IMR-90 (cell line): ENCODE measurements around the gene TMEM235. TPM values are rescaled to one million over a fixed set of nuclear protein-coding genes. Genes with fewer than 3 reads are reported as not detected.

ENCODE experiments used
- ATAC-seq: fragments of 200-7000 bp; cut with Tn5 transposase; 2 replicates; pipeline ENCODE4 v1.9.1; 2020; ENCODE audit warnings: low read depth, mild to moderate bottlenecking, moderate library complexity
- BruUV-seq: library from RNA; stranded (reverse); fragments of 400-500 nt; replicated peaks from 2 replicates; lab custom pipeline; 2021; lab: Mats Ljungman, UMichigan
- CTCF ChIA-PET: fragments of 300-600 bp; formaldehyde crosslinking; extraction: SDS; loops from one replicate; lab custom pipeline; 2021; ENCODE audit warnings: antibody characterized with exemption; lab: Yijun Ruan, JAX
- POLR2A ChIA-PET: fragments of 300-600 bp; sonication (Branson Sonifier 250); formaldehyde crosslinking; loops from one replicate; lab custom pipeline; 2022; ENCODE audit warnings: antibody characterized with exemption; ENCODE audit not compliant: unreplicated experiment; lab: Charles Lee
- DNase-seq: peaks from one replicate; pipeline ENCODE4 v3.0.0; 2013
- H2AFZ ChIP-seq: replicated peaks from 2 replicates; pipeline ENCODE3; 2013; ENCODE audit warnings: low read length, mild to moderate bottlenecking; ENCODE audit not compliant: poor library complexity
- H2AK5ac ChIP-seq: 2 replicates; pipeline ENCODE4 v1.6.1; 2013; ENCODE audit warnings: low read depth, low read length, inconsistent platforms
- H2AK9ac ChIP-seq: replicated peaks from 2 replicates; pipeline ENCODE3; 2013; ENCODE audit warnings: mild to moderate bottlenecking, low read depth, low read length, moderate library complexity; ENCODE audit not compliant: poor library complexity
- H2BK120ac ChIP-seq: 2 replicates; pipeline ENCODE4 v1.6.1; 2013; ENCODE audit warnings: low read depth, low read length, inconsistent platforms
- H2BK15ac ChIP-seq: 3 replicates; pipeline ENCODE4 v1.6.1; 2013; ENCODE audit warnings: low read depth, low read length, inconsistent platforms
- H2BK20ac ChIP-seq: 2 replicates; pipeline ENCODE4 v1.6.1; 2013; ENCODE audit warnings: low read depth, mild to moderate bottlenecking, inconsistent platforms, low read length, moderate library complexity
- H2BK5ac ChIP-seq: 2 replicates; pipeline ENCODE4 v1.6.1; 2013; ENCODE audit warnings: mild to moderate bottlenecking, low read depth, low read length, inconsistent platforms; ENCODE audit not compliant: poor library complexity, severe bottlenecking
- H3K14ac ChIP-seq: replicated peaks from 2 replicates; pipeline ENCODE4 v1.6.1; 2013; ENCODE audit warnings: low read depth, low read length, inconsistent platforms
- H3K18ac ChIP-seq: 2 replicates; pipeline ENCODE4 v1.6.1; 2013; ENCODE audit warnings: low read depth, low read length, control low read depth
- H3K23ac ChIP-seq: 2 replicates; pipeline ENCODE4 v1.6.1; 2013; ENCODE audit warnings: low read depth, low read length, inconsistent platforms
- H3K27ac ChIP-seq: 2 replicates; pipeline ENCODE4 v1.5.1; 2013; ENCODE audit warnings: mild to moderate bottlenecking, control low read depth, low read length; ENCODE audit not compliant: insufficient read depth
- H3K27me3 ChIP-seq: 2 replicates; pipeline ENCODE4 v1.6.1; 2013; ENCODE audit warnings: low read length; ENCODE audit not compliant: control insufficient read depth, insufficient read depth
- H3K36me3 ChIP-seq: 2 replicates; pipeline ENCODE4 v1.6.1; 2013; ENCODE audit warnings: low read length, mixed read lengths; ENCODE audit not compliant: control insufficient read depth, insufficient read depth
- H3K4ac ChIP-seq: 2 replicates; pipeline ENCODE4 v1.6.1; 2013; ENCODE audit warnings: low read depth, low read length, inconsistent platforms
- H3K4me1 ChIP-seq: 2 replicates; pipeline ENCODE4 v1.6.1; 2013; ENCODE audit warnings: low read length, mixed read lengths; ENCODE audit not compliant: control insufficient read depth, insufficient read depth
- H3K4me2 ChIP-seq: 2 replicates; pipeline ENCODE4 v1.6.1; 2013; ENCODE audit warnings: low read depth, mild to moderate bottlenecking, control low read depth, low read length, moderate library complexity
- H3K4me3 ChIP-seq: 2 replicates; pipeline ENCODE4 v1.5.1; 2013; ENCODE audit warnings: low read depth, mild to moderate bottlenecking, control low read depth, low read length, moderate library complexity; ENCODE audit not compliant: insufficient read depth
- H3K56ac ChIP-seq: 2 replicates; pipeline ENCODE4 v1.6.1; 2013; ENCODE audit warnings: low read length, inconsistent platforms; ENCODE audit not compliant: insufficient read depth; ENCODE audit errors: extremely low read depth
- H3K79me1 ChIP-seq, 2 experiments: 2 replicates each; pipeline ENCODE4 v1.6.1; 2013; ENCODE audit warnings: low read length in 2 of 2, inconsistent platforms in 1 of 2, low read depth in 1 of 2
- H3K9ac ChIP-seq: 2 replicates; pipeline ENCODE4 v1.6.1; 2013; ENCODE audit warnings: low read depth, low read length, control low read depth
- H3K9me1 ChIP-seq: 2 replicates; pipeline ENCODE4 v1.6.1; 2013; ENCODE audit warnings: low read length, inconsistent platforms; ENCODE audit not compliant: insufficient read depth
- H3K9me3 ChIP-seq: 2 replicates; pipeline ENCODE4 v1.6.1; 2013; ENCODE audit warnings: low read length; ENCODE audit not compliant: control insufficient read depth, insufficient read depth
- H4K20me1 ChIP-seq: 2 replicates; pipeline ENCODE4 v1.6.1; 2013; ENCODE audit warnings: low read length, inconsistent platforms; ENCODE audit not compliant: insufficient read depth
- H4K5ac ChIP-seq: 2 replicates; pipeline ENCODE4 v1.6.1; 2013; ENCODE audit warnings: mild to moderate bottlenecking, low read depth, low read length, control low read depth
- H4K8ac ChIP-seq, 2 experiments: 2 replicates each; pipeline ENCODE4 v1.6.1; 2013; ENCODE audit warnings: low read depth in 2 of 2, low read length in 2 of 2, control low read depth in 1 of 2, inconsistent platforms in 1 of 2
- H4K91ac ChIP-seq: 2 replicates; pipeline ENCODE4 v1.6.1; 2013; ENCODE audit warnings: low read depth, low read length, inconsistent platforms; ENCODE audit not compliant: insufficient read depth
- BHLHE40 ChIP-seq: fragments of 150-350 bp; IDR thresholded peaks from 2 replicates; pipeline ENCODE4 v1.6.1; 2016; ENCODE audit warnings: mild to moderate bottlenecking, low read depth, low read length
- CHD1 ChIP-seq: IDR thresholded peaks from 2 replicates; pipeline ENCODE4 v1.6.1; 2012; ENCODE audit warnings: low read depth, low read length, improper control_type of control experiment
- FOS ChIP-seq: fragments of 150-350 bp; IDR thresholded peaks from 2 replicates; pipeline ENCODE4 v1.6.1; 2016; ENCODE audit warnings: low read depth, low read length
- RFX5 ChIP-seq: IDR thresholded peaks from 2 replicates; pipeline ENCODE4 v1.8.0; 2012; ENCODE audit warnings: low read depth, mild to moderate bottlenecking, low read length, moderate library complexity
- WGBS, 2 experiments: methylation state at CpG; one replicate each; pipeline versions ENCODE4 v1.1.5 to v1.1.7; 2013; ENCODE audit warnings: missing lambda C conversion rate in 2 of 2; ENCODE audit not compliant: insufficient read length in 1 of 2; ENCODE audit errors: extremely low coverage in 2 of 2; 5-methylcytosine and 5-hydroxymethylcytosine counted together
- dilution Hi-C: fragments of 300-500 bp; cut with HindIII; formaldehyde crosslinking; loops from one replicate; pipeline ENCODE4 v1.14.3; 2018; ENCODE audit warnings: low sequenced_read_pairs; ENCODE audit not compliant: unreplicated experiment
- in situ Hi-C: fragments of 300-500 bp; cut with MboI; formaldehyde crosslinking; loops from 3 replicates; pipeline ENCODE4 v1.14.3; 2019; ENCODE audit warnings: low sequenced_read_pairs, inconsistent platforms, mixed read lengths
- intact Hi-C: fragments of 100-400 bp; cut with micrococcal nuclease; formaldehyde crosslinking; loops from 2 replicates; pipeline ENCODE4 v1.10.0; 2022
- polyA plus RNA-seq, 3 experiments: library from polyadenylated mRNA; depleted of rRNA; stranded (reverse); fragments of >200 nt; gene quantifications; 2 replicates each; pipeline ENCODE4 v1.2.3, GENCODE V29; 2012; ENCODE audit warnings: low replicate concordance in 1 of 3
- total RNA-seq: library from RNA; depleted of rRNA; stranded (reverse); fragments of >200 nt; gene quantifications from 2 replicates; pipeline ENCODE4 v1.2.3, GENCODE V29; 2012
- TF ChIP-seq, protein P1 (sequence below): conservative IDR thresholded peaks from 2 replicates; pipeline ENCODE4 v1.5.1; 2012; ENCODE audit warnings: mild to moderate bottlenecking, low read depth, low read length, improper control_type of control experiment
- TF ChIP-seq, protein P2 (sequence below): fragments of 150-350 bp; IDR thresholded peaks from 2 replicates; pipeline ENCODE4 v1.6.1; 2017; ENCODE audit warnings: mild to moderate bottlenecking, antibody characterized with exemption, low read length, low read depth

The TMEM235 gene
- total and polyA plus RNA-seq, 2 of the 4 experiments (the other 2 are of a cell fraction) = not detected

DNA sequence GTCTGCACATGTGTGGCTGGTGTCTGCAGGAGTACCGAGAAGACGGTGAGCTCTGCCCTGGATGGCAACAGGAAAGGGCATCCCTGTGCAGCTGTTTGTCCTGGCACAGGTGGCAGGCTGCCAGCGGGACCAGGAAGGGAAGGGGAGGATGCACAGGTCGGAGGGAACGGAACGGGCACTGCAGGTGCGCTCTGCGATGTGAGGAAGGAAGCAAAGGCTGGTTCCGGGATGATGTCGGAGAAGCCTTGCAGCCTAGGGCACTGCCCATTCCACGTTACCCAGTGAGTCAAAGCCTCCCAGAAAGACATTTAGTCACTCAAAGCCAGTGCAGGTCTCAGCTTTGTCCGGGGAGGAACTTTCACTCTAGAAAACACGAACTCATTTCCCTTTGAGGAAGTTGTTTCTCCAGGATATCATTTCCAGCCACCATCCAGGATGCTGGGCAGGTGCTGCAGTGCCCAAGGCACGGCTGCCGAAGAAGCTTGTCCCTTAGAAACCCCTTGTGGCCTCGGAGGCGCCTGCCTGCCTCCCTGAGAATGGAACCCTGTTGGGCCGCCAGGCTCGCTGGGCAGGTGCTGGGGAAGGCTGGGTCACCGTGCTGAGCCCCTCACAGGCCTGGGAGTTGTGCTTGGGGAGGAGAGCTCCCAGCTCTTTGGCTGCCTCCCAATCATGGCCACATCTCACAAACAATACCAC, 4.5 kb upstream of the TMEM235 start:
- Histone ChIP-seq H4K20me1 (no peaks in the 10 kb centered on the region; the same call in 1 of the 2 replicates), H2AFZ (peak overlapping the region; percentile 29), H3K27me3 (peaks cover 19% of the 10 kb centered on the region), H3K56ac (no peak overlapping the region), H2AK9ac (no peak overlapping the region), H4K8ac (no peak overlapping the region), H3K4me2 (no peak overlapping the region), H3K9ac (no peak overlapping the region), H2BK20ac (no peak overlapping the region), H2BK120ac (no peak overlapping the region), H3K14ac (no peak overlapping the region), H3K9me1 (no peaks in the 10 kb centered on the region), H3K36me3 (no peaks in the 10 kb centered on the region), H2AK5ac (no peak overlapping the region), H3K4ac (no peak overlapping the region), H3K4me3 (no peak overlapping the region), H3K4me1 (no peaks in the 10 kb centered on the region), H2BK15ac (no peak overlapping the region), H2BK5ac (no peak overlapping the region), H3K23ac (no peak overlapping the region), H3K9me3 (no peaks in the 10 kb centered on the region), H3K18ac (no peak overlapping the region), H3K27ac (no peak overlapping the region), H3K79me1 (peaks cover 0 to 3% of the 10 kb centered on the region in 2 experiments; a peak in 1 of 4 replicates), H4K5ac (no peak overlapping the region), H4K91ac (no peak overlapping the region)
- dilution Hi-C loops = no loop called here
- WGBS, 2 experiments = 100% methylated on average over 2 of the region's 20 CpGs; no CpG with 5 or more reads in 1 of the 2 experiments
- CTCF ChIA-PET = no interaction called here
- intact Hi-C loops = no loop called here
- POLR2A ChIA-PET = no interaction called here
- TF ChIP-seq, protein P1, sequence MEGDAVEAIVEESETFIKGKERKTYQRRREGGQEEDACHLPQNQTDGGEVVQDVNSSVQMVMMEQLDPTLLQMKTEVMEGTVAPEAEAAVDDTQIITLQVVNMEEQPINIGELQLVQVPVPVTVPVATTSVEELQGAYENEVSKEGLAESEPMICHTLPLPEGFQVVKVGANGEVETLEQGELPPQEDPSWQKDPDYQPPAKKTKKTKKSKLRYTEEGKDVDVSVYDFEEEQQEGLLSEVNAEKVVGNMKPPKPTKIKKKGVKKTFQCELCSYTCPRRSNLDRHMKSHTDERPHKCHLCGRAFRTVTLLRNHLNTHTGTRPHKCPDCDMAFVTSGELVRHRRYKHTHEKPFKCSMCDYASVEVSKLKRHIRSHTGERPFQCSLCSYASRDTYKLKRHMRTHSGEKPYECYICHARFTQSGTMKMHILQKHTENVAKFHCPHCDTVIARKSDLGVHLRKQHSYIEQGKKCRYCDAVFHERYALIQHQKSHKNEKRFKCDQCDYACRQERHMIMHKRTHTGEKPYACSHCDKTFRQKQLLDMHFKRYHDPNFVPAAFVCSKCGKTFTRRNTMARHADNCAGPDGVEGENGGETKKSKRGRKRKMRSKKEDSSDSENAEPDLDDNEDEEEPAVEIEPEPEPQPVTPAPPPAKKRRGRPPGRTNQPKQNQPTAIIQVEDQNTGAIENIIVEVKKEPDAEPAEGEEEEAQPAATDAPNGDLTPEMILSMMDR = no peak
- TF ChIP-seq, protein P2, sequence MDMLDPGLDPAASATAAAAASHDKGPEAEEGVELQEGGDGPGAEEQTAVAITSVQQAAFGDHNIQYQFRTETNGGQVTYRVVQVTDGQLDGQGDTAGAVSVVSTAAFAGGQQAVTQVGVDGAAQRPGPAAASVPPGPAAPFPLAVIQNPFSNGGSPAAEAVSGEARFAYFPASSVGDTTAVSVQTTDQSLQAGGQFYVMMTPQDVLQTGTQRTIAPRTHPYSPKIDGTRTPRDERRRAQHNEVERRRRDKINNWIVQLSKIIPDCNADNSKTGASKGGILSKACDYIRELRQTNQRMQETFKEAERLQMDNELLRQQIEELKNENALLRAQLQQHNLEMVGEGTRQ = no peak
- TF ChIP-seq CHD1 = no peak
- no peak for TF ChIP-seq FOS
- TF ChIP-seq BHLHE40 = no peak
- no peak for TF ChIP-seq RFX5
- no peak for DNase-seq
- BruUV-seq = no TSS peak
- ATAC-seq = no peak
- in situ Hi-C loops = no loop called here
